K562 treated with DMSO at 1 percent for 4 hours (cell line): ENCODE data around the gene LSAMP. TPM values are rescaled to one million over a fixed set of nuclear protein-coding genes. Genes with fewer than 3 reads are reported as not detected.

ENCODE experiments used
- total RNA-seq: library from RNA; unstranded; fragments of 300-600 nt; gene quantifications from 2 replicates; pipeline ENCODE4 v1.2.3, GENCODE V29; 2022; ENCODE audit not compliant: insufficient read depth

LSAMP gene
- total RNA-seq, result not detected in 2 replicates

GRCh38 chr3:116445311-116445841 lies at the start of gene LSAMP:
Gene LSAMP (minus strand): TSS chr3:116445487.

